Measurements from ENCODE around the gene RPLP1.

RPLP1 gene

DNA sequence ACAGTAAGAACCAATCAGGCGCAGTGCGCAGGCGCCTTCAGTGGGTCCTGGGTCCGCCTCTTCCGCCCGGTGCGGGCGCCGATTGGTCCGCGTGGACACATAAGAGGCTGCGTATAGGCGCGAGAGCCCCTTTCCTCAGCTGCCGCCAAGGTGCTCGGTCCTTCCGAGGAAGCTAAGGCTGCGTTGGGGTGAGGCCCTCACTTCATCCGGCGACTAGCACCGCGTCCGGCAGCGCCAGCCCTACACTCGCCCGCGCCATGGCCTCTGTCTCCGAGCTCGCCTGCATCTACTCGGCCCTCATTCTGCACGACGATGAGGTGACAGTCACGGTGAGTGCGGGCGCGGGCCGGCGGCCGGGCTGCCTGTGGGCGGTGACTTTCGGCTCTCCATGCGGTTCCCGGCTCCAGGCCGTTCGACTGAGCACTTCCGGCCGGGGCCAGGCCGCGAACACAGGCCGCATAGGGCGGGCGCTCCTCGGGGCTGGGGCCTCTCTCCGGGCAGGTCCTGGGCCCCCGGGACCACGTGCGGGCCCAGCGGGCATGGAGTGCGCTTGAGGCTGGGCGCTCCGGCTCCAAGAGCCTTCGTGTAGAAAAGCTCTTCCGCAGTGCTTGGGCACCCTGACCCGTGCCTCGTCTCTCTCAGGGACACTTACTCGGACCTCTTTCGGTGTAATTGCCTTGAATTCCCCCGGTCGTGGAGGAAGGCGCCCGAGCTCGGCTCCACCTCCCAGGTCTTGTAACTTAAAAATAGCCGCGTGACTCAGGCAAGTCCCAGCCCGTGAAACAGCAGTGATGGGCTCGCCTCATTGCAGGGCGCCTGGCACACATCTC lies at the start of gene RPLP1:
RPLP1 (plus strand) TSS at position 127 of the 830 bp plus-strand sequence; CDS start at position 258, 131 bp downstream.
- DNase-seq (ENCODE audit: low spot score) = peak; percentile 90

DNA sequence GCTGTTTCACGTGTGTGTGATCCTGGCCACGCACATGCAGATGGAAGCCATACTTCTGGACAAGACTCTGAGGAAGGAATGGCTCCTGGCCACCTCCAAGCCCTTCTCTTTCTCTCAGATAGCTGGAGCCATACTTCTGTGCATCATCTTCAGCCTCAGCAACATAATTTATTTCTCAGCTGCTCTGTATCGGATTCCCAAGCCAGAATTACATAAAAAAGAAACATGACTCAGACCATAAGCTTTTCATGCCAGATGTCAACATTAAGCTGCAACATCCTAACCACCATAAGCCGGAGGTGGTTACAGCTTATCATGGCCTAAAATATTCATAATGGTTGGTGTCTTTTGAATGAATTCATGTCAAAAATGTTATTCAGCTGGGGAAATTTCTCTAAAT lies 49.0 kb upstream of the RPLP1 start:
- no peak for DNase-seq (ENCODE audit: low spot score)

DNA sequence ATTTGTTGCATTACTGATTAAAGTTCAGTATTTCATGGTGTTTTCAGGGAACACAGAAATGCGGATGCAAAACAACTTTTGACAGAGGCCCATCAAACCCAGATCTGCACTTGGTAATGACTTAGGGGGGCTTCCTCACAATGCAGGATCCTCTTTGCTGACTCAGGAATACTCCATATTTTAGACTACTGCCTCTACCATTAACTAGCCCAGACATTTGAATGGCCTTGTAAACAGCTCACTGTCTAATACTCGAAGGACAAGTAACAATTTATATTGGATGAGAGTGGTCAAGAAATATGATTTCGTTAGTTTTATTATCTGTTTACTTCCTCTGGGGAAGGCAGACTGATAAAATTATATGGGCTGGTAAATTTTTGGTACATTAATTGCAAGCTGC lies 47.5 kb upstream of the RPLP1 start:
- no peak for DNase-seq (ENCODE audit: low spot score)

DNA sequence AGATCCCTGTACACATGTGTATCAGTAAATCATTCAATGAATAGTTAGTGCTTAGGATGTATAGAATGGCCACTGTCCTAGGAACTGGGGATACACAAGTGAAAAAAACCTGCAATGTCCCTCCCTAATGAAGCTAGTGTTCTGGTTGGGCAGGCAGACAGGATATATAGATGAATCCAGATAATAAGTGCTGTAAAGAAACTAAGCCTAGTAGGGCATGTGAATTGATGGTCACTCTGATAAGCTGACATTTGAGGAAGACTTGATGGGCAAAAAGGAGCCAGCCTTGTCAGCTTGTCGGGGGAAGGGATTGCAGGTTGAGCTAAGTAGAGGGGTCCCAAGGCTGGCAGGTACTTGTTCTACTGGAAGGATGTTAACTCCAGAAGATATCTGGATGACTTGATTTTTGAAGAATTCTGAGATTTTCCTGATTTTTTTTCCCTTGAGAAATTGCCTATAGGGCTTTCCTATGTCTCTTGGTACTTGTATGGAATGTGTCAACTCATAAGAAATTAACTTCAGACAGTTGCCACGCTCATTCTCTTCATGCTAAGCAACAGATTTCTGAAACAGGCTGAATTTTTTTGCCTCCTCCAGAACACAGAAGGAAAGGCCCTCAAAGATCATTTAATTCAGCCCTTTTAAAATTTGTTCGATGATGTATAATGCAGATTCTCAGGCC lies 44.8 kb upstream of the RPLP1 start:
- no peak for DNase-seq (ENCODE audit: low spot score)

DNA sequence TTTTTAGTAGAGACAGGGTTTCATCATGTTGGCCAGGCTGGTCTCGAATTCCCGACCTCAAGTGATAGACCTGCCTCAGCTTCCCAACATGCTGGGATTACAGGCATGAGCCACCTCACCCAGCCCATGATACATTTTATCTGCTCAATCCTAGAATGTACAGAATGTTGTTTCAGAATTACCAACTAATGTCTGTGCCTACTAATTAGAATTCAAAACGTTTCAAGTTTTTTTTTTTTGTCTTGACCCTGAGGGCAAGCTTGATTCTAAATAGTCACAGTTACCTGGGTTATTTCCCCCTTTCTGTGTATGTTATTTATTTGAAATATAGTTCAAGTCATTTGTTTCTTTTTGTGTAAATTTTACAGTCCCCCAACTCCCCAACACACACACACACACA lies 43.8 kb upstream of the RPLP1 start:
- no peak for DNase-seq (ENCODE audit: low spot score)

DNA sequence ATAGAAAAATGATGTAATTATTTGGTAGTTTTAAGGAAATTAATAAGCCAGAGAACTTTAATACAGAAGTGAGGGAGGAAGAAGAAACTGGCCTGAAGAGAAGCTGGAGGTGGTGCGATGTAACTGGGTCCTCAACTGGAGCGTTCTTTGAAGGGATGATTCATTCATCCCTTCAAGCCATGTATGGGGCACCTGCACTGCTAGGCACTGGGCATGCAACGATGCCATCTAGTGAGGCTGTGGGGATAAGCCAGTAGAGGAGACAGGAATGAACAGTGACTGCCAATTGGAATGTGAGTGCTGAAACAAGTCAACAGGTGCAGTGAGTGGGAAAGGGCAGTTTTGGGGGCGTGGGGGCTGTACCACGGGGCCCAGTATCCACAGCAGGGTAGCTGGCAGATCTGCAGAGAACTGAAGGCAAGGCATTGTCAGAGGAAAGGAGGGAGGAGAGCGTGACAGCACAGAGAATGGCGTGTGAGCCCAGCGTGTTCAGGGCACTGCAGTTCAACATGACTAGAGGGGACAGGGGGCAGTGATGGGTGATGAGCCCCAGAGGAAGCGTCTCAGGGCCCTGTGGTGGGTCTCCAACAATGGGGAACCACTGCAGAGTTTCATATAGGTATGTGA lies 42.3 kb upstream of the RPLP1 start:
- peak; percentile 39 for DNase-seq (ENCODE audit: low spot score)

DNA sequence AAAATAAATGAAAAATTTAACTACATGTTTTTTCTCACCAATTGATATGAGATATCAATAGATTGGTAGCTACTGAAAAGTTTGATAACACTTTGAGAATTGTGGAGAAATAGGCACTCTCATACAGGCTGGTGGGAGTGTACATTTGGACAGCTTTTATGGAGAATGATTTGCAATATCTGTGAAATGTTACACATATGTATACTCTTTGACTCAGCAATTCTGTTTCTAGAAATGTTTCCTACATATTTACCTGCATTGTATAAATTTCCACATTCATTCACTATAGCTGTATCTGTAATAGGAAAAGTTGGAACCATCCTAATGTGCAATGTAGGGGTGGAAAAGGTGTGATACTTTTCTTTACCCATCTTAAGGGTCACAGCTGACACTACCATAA lies 40.3 kb upstream of the RPLP1 start:
- no peak for DNase-seq (ENCODE audit: low spot score)

DNA sequence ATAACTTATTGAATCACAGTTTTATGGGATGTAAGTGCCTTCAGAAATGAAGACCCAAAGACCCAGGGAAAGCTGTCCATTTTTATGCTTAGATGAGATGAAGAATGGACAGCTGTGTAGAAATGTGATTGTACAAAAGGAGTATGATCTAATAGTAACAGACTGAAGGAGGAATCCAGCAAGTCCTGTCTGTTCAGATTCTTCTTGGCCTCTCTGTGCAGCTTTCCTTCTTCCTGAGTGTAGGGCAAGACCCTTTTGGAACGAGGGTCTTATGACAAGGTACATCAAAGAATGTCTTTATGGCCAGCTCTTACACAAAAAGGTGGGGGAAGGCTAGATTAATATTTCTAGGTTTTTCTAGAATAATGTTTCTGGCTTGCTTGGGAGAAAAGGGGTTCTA lies 39.9 kb upstream of the RPLP1 start:
- no peak for DNase-seq (ENCODE audit: low spot score)

DNA sequence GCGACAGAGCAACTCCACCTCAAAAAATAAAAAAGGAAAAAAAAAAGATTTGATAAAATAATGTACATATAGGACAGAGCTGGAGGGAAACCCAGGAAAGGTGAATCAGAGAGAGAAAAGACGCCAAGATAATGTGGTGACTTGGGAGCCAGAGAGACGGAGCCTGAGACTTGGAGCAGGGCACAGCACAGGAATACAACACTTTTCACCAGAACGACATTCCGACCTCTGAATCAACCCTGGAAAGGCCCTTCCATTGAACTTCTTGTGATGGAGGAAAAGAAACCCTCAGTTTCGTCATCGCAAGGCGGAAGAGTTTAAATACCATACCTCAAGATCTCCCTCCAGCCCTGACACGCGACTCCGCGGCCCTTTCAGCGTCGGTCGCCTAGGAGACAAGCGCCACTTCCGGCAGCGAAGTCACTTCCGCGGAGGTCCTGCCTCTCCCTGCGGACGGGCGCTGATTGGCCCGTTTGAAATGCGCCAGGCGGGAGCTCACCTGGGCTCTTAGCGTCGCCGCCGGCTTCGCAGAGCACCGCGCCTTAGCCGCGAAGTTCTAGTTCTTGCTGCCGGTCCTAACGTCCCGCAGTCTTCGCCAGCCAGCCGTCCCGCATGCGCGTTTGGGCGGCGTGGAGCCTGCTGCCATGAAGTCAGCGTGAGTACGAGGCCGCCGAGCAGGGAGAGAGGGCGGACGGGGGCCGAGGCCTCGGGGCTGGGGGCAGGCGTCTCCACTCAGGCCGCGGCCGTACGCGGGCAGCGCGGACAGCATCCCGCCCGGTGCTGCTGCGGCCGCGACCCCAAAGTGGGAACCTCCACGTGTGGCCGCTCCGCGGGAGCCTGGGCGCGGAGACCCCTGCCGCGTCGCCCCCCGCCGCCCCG lies 38.6 kb upstream of the RPLP1 start, which contains the start of gene KIF23:
KIF23 (plus strand) TSS at position 528 of the 879 bp plus-strand sequence; CDS start at position 645, 117 bp downstream.
- DNase-seq (ENCODE audit: low spot score) = peak; percentile 97

DNA sequence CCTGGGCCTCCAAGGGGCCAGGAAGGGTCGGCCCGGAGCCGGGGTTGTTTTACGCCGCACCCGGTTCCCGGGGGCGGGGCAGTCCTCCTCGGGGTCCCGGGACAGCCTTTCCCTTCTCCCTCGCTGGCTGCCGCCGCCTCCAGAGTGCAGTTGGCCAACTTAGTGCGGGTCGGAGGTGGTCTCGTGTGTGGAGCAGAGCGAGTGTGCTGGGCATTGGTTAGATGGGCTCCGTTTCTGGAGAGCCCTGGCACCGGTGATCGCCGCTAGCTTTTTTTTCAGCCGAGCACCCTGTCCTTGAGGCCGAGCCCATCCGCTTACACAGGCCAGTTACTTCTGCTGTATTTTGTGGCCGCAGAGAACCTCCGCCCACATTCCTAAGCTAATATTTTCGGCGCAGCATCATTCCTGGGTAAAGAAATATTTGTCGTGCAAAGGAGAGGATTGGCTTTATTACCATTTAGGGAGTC lies 37.9 kb upstream of the RPLP1 start:
- DNase-seq (ENCODE audit: low spot score) = peak; percentile 69

DNA sequence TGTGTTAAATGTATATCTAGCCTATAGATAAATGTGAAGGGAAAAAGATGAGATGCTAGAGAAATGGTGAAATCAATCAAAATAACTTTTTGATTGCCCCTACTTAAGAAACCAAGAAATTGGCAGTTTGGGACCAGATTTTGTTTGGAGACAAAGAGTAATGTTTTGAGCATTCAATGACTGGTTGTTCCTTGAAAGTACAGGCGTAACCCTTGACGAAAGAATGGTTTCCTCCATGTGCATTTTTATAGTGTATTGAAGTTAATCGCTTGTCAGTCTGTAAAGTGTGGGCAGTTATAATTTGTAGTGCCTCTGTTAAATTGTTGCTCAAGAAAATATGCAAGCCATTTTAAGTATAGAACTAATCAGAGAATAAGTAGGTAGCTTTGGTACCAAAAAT lies 37.2 kb upstream of the RPLP1 start:
- no peak for DNase-seq (ENCODE audit: low spot score)

DNA sequence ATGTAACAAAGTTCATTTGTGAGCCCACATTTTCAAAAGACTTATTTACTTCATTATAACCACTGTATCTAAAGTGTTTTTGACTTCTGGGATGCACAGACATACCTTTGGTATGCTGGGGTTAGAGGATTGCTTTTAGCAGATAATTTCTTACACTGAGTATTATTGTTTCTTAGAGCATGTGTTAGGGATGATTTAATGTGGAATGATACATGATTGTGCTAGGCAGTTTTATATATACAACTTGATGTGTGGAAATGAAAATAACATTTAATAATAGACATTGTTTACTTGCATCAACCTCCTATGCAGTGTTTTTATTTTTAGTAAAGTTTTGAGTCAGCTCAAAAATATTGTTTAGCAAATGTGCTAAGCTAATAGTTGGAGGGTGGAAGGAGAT lies 35.0 kb upstream of the RPLP1 start:
- DNase-seq (ENCODE audit: low spot score) = no peak

DNA sequence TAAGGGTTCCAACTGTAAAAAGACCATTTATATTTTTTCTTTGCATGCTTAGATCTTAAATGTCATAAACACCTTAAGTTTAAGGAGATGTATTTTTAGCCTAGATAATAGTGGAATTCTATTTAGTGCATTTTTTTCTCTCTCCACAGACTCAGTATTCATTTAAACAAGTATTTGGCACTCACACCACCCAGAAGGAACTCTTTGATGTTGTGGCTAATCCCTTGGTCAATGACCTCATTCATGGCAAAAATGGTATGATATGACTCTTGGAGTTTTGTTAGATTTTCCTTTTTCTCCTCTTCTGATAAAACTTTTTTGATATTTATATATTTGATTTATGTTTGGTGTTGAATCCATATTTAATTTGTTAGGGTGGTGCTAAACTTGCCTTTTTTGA lies 31.1 kb upstream of the RPLP1 start:
- DNase-seq (ENCODE audit: low spot score) = no peak

DNA sequence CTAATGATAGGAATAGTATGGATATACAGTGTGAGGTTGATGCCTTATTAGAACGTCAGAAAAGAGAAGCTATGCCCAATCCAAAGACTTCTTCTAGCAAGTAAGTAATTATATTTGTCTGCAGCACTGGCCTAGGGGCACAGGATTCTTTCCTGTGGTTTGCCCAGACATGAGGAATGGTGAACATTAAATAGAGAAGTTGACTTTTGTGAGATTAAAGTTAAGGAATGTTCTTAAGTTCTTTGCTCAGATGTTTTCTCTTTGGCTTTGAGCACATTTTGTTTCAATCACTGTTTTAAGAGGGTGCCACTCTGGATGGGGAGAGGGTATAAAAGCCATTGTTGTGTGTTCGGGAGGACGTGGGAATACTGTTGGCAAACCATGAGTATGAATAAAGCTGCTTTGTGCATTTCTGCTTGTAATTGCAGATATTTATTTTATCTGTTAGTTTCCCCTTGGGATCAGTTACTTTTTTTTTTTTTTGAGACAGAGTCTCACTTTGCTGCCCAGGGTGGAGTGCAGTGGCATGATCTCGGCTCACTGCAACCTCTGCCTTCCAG lies 30.2 kb upstream of the RPLP1 start:
- no peak for DNase-seq (ENCODE audit: low spot score)

DNA sequence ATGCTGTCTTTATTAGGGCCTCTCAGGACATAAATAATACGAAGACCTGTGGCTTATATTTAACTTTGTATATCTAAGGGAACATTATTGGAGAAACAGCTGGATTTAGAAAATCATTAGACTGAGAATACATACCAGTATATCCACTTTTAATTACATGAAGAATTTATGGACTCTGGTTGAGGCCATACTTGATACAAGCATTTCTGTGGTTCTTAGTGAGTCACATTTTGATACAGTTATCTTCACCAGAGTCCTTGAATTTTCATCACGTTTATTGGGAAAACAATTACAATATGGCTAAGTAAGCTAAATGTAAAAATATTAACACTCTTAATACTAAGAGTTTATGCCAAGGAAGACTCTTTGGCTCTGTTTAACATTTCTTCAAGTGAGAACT lies 28.6 kb upstream of the RPLP1 start:
- no peak for DNase-seq (ENCODE audit: low spot score)

DNA sequence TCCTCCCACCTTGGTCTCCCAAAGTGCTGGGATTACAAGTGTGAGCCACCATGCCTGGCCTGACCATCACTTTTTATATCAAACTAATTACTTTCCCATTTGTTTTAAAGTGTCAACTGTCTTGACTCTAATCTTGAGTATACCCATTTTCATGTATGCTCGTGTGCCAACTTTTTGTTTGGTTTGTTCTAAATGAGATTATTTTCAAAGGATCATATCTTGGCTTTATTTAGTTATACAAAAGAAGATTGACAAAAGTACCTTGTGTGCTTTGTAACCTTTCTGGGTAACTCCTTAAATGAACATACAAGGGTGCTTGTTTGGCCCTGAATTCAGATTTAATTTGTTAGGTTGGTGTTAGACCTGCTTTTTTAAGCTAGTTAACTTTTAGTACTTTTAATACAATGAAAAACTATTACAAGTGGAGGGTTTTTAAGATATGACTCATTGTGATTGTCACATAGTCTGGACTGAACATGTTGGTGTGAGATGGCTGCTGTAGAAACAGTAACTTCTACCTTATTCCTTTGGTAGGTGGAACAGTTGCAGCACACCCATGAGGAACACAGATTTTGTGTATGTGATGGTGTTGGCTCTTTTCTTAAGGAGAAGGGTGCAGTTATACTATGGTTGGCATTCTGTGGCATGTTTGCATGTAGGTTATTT lies 27.7 kb upstream of the RPLP1 start:
- no peak for DNase-seq (ENCODE audit: low spot score)

DNA sequence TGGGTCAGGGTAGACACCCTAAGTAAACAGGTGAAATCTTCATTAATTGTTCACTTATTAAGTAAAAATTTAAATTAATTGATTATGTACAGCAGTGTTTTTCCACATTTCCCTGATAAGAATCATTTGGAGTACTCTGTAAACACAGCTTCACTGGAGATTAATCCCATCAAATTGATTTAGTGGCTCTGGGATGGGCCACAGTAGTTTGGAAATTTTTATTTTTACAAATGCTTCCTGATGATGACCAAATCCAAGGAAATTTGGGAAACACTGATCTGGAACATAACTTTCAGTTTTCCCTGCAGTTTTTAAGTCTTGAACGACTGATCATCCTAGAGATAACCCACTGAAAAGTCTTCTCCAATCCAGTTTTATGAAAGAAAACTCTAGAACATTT lies 18.8 kb upstream of the RPLP1 start:
- no peak for DNase-seq (ENCODE audit: low spot score)

DNA sequence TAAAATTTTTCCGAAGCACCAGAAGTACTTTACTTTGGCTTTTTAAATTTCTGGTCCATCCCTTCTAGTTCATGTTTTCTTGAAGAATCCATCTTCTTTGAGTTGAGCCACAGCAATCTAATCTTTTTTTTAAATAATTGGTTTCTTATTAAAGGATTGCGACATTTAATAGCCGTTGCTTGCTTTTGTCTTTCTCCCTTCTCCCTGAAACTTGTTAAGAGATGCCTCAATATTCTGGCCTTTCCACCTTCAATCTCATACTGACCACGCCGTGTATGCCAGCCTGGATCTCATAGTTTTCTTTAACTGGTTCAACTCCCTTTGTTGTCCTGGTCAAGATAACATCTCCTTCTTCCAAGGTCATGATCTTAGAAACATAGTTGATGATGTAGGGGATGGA lies 18.4 kb upstream of the RPLP1 start:
- DNase-seq (ENCODE audit: low spot score) = no peak

DNA sequence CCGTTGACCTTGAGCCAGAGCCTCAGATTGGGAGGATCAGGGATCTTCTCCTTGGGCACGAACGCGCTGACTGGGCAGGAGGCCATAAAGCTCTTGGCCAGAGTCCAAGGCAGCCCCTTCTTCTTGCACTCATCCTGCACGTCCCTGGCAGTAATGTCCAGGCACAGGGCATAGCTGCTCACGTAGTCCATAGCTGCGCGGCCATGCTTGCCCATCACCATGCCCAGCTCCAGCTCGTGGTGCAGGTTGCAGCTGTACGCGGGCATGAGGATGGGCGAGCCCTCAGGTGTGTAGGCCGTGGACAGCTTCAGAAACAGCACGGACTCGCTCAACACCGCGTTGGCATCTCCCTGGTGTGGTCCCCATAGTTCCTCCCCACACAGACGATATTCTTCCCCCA lies 17.9 kb upstream of the RPLP1 start:
- DNase-seq (ENCODE audit: low spot score) = no peak

DNA sequence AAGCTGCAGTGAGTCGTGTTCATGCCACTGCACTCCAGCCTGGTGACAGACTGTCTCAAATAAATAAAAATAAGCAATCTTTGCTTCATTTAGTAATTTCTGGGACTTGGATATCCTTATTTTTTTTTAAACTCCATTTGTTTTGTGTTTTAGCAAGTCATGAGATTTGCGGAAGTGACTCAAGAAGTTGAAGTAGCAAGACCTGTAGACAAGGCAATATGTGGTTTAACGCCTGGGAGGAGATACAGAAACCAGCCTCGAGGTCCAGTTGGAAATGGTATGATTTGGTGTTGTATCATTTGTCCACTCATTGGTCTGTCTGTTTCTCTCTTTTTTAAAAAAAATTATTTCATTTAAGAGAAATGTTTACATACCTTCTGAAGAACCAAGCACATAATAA lies 16.6 kb upstream of the RPLP1 start:
- no peak for DNase-seq (ENCODE audit: low spot score)

DNA sequence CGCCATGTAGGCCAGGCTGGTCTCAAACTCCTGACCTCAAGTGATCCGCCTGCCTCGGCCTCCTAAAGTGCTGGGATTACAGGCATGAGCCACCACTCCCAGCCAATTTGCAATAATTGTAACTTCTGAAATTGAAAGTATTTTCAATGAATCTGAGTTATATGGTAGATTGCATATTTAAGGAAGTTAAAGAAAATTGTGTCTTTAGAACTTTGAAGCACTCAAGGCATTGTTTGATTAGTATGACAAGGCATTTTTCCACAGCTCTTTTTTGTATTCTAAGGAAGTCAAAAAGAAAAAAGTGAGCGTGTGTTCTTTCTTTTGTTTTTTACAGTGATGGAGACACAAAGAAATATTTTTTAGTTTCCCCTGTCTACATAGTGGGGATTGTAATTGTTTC lies 15.7 kb upstream of the RPLP1 start:
- no peak for DNase-seq (ENCODE audit: low spot score)

All from HuH-7.5 (cell line).